Thyroid gland (tissue), 4 donors: ENCODE data around the gene PAX3.

Experiments
- CTCF ChIP-seq, 6 experiments: fragments of 200-600 bp in 3 of 6; fragments of 450-650 bp in 3 of 6; sonication (generic) in 3 of 6; IDR thresholded peaks; one replicate each; pipeline ENCODE4 v1.5.1; 2016 to 2019; ENCODE audit warnings: antibody characterized with exemption in 6 of 6, mild to moderate bottlenecking in 2 of 6, inconsistent platforms in 1 of 6, moderate library complexity in 1 of 6
- POLR2A ChIP-seq, 2 donors: fragments of 450-650 bp; IDR thresholded peaks; one replicate each; pipeline ENCODE4 v1.6.1; 2017; ENCODE audit warnings: antibody characterized with exemption in 2 of 2, mild to moderate bottlenecking in 2 of 2, moderate library complexity in 1 of 2

GRCh38 chr2:222242532-222242931, 56.3 kb downstream of the PAX3 start:
- TF ChIP-seq CTCF (IDR thresholded peaks at IDR 0.05): no peak
- no peak for TF ChIP-seq POLR2A (IDR thresholded peaks at IDR 0.05)
